Measurements from ENCODE around the gene ASPG.

Gene ASPG

DNA sequence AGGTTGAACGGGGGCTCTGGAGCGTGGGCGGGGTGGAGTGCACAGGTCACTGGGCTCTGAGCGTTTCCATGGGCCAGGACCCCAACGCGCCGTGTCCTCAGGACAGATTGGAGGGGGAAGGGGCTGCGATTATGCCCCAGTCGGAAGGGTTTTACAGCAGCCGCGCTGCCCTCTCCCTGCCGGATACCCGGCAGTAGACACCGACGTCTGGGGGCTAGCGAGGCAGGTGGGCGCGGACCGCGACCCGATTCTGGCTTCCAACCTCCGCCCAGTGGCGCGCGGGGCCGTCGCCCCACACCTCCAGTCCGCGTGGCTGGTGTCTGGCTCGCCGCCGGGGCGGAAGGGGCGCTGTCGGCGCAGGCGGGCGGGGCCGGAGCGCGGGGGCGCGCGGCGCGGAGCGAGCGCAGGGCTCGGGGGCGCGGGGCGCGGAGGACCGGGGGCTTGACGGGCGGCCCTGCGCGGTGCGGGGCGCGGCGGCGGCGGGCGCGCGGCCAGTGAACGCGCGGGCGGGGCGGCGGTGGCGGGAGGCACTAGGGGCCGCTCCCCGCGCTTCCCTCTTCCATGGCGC, 50.5 kb downstream of the ASPG start:
- no peak for DNase-seq (ENCODE audit: low read depth)

DNA sequence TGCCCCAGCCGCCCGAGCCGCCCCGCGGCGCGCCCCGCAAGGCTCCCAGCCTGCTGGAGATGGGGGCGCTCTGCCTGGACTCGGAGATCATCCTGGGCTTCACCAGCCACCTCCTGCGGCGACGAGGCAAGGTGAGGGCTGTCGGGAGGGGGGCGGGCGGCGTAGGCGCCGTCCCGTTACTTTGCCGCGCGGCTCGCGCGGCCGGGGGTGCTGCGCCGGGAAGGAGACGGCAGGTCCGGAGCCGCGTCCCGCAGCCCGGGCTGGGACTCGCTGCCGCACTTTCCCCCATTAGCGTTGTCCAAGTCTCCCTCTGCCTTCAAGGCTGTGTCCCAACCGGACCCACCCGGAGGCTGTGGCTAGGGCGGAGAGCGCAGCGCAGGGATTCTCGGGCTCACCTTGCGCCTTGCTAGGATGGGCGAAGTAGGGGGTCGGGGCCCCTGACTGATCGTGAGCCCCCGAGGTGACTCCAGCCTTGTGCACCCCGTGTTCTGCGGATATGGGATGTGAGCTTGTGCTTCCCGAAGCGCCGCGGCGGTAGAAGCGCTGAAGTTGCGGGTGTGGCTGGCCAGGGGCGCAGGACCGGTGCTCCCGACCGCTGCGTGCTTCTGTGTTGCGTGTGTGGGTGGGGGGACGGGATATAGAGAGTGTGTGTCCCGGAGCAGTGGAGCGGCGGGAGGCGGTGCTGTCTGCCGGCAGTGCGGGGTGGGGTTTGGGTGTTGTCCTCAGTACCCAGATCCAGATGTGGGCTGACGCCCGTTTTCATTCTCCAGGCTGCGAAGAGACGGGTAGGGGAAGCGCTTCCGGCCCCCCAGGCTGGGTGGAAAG, 51.2 kb downstream of the ASPG start:
- no peak for DNase-seq (ENCODE audit: low read depth)

DNA sequence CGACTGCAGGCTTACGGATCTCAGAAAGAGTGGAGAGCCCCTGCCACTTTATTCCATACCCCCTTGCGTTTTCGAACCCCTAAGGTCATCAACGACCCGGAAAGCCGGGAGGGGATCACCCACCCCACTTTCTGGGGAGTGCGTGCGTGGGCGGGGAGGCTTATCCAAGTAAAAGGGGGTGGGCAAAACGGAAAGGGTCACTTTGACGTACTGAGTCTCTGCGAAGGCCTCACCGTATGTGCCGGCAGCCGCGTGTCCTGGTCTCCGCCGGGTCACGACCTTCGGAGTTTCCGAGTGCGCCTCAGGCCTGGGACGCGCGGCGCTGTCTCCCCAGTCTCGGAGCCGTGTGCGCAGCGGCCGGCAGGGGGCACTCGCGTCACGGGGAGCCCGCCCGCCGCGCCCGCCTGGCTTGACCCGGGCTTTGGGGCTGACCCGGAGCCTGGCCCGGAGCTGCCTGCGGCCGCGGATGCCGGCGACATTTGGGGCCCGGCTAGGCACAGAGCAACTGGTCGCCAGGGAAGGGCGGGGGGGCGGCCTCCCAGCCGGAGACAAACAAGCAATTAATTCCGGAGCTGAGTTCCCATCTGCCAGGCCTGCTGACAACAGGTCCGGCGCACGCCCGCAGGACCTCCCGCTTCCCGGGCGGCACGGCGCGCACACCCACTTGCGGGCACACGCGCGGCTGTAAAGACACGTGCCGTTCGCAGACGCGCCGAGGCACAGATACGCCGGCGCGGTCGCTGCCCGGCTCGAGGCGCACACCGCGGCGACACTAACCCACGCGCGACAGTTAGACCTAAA, 52.0 kb downstream of the ASPG start:
- DNase-seq (ENCODE audit: low read depth), result peak; percentile 39

GRCh38 chr14:104138098-104138717, 52.7 kb downstream of the ASPG start, which contains the start of gene KIF26A:
KIF26A (plus strand) TSS chr14:104138587; CDS start chr14:104138723, 136 bp downstream.
- no peak for DNase-seq (ENCODE audit: low read depth)

- DNase-seq (ENCODE audit: low read depth), result no peak
These were observed 53.4 kb downstream of the ASPG start for GRCh38 chr14:104138718-104139459.

GRCh38 chr14:104139460-104140212, 54.1 kb downstream of the ASPG start:
- no peak for DNase-seq (ENCODE audit: low read depth)

GRCh38 chr14:104140213-104140462, 54.6 kb downstream of the ASPG start:
- DNase-seq (ENCODE audit: low read depth), result no peak

DNA sequence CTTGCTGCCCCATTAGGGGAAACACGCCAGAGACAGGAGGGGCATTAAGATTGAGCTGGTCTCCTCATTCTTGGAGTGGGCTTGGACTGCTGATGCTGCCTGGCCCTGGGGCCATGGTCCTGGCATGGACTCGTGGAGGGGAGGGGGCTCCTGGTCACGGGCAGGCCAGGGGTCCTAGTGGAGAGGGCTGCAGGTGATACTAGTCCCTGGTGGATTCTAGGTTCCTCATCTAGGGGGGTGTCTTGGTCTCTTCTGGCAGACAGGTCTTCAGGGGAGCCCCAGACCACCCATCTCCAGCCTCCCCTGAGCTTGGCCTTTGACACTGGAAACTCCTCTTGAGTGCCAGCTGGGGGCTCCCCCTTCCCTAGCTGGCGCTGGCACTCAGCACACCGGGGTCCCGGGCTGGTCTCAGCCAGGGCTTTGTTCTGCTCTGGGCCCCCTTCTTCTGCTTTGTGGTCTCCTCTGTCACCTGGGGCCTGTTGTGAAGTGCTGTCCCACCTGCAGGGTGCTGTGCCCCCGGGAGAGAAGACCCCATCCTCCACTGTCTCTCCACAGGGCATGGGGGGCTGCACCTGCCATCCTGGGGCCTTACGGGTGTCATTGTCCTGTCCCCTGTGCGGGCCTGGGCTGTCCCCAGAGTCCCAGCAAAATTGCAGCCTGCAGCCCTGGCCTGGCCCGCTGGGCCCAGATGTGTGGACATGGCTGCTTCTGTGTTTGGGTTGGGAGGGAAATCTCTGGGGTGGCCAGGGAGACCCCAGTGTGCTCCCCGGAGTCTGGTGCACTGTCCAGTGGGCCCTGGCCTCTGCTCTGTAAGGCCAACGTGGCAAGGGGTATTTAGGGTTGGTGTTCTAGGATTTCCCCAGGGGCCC, 55.2 kb downstream of the ASPG start:
- no peak for DNase-seq (ENCODE audit: low read depth)

DNA sequence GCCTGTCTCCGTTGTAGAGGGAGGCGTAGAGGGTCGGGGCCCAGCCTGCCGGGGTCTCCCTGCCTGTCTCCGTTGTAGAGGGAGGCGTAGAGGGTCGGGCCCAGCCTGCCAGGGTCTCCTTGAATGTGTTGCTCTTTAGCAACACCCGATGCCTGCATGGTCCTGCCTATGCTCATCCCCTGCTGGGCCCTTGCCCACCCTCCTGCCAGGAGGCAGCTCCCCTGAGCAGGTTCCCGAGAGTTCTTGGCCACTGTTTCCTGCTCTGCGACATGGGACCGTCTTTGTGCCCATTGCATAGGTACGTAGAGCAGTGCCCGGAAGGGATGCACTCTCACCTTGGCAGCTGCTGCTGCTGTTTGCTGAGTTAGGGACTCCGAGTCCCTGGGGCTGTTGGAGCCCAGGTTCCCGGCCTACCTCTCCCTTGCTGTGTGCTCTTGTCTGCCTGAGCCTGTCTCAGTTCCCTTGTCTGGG, 56.2 kb downstream of the ASPG start:
- no peak for DNase-seq (ENCODE audit: low read depth)

DNA sequence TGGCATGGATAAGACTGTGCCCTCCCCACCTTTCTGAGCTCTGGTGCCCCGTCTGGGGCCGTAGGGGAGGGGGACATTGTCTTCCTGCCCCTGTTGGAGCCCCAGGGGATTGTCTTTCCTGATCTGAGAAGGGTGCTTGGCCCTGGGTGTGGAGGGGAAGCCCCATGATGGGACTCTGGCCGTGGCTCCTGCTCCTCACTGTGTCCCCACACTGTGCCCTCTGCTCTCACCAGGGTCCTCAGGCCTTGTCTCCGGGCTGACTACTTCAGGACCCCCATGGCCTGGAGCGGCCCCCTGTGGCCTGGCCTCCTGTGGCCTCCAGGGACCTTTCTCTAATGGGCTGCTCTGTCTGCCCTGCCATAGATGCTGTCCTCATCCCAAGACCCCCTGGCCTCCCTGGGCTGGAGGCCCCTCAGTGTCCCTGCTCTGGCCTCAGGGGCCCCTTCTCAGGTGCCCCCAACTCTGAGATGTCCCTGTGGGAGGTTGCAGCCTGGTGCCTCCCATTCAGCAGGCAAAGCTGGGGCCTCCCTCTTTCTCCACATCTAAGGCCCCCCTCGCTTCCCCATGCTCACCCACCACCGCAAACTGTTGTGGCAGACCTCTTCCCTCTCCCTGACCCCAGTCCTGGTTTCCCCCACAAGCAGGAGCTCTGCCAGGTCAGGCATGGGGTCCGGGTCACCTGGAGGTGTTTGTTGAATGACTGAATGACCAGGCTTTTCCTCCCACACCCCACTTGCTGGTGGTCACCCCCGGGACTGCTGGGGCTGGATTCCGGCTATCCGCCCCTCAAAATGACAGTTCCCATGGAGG, 56.8 kb downstream of the ASPG start:
- no peak for DNase-seq (ENCODE audit: low read depth)

DNA sequence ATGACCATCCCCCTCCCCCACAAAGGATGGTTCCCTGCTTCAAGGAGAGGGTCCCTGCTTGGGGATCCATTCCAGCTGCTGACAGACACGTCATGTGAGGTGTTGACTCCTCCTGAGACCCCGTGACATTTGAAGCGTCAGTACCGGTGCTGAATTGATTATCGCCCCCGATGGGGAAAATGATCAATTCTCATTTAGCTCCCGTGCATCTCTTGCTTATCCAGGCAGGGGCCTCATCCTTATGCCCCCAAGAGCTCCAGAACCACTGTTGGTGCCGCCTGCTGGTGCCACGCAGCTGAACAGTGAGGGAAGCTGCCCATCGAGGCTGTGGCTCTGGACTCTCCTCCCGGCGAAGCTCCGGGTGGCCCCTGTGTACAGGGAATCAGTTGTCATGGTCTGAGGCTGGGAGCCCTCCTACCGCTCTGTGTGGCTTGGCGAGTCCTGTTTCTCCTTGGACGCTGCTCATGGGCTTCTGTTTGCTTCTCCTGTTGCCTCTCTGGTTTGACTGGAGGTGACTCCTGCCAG, 57.5 kb downstream of the ASPG start:
- DNase-seq (ENCODE audit: low read depth), result no peak

- DNase-seq (ENCODE audit: low read depth), result no peak
These were observed 58.3 kb downstream of the ASPG start for GRCh38 chr14:104143521-104144452.

DNA sequence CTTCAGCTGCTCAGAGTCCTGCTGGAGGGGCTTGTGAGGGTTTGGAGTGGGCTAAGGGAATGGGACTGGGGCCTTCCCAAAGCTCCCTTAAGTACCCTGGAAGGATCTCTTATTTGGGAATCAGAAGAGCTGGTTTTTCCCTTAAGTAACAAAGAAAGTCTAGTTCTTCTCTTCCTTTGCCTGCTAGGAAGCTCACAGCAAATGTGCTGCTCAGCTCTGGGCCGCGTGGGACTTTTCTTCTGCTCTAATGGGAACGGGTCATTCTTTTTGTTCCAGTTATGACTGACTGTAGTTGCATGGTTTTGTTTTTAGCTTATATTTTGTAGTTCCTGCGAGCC, 58.9 kb downstream of the ASPG start:
- no peak for DNase-seq (ENCODE audit: low read depth)

DNA sequence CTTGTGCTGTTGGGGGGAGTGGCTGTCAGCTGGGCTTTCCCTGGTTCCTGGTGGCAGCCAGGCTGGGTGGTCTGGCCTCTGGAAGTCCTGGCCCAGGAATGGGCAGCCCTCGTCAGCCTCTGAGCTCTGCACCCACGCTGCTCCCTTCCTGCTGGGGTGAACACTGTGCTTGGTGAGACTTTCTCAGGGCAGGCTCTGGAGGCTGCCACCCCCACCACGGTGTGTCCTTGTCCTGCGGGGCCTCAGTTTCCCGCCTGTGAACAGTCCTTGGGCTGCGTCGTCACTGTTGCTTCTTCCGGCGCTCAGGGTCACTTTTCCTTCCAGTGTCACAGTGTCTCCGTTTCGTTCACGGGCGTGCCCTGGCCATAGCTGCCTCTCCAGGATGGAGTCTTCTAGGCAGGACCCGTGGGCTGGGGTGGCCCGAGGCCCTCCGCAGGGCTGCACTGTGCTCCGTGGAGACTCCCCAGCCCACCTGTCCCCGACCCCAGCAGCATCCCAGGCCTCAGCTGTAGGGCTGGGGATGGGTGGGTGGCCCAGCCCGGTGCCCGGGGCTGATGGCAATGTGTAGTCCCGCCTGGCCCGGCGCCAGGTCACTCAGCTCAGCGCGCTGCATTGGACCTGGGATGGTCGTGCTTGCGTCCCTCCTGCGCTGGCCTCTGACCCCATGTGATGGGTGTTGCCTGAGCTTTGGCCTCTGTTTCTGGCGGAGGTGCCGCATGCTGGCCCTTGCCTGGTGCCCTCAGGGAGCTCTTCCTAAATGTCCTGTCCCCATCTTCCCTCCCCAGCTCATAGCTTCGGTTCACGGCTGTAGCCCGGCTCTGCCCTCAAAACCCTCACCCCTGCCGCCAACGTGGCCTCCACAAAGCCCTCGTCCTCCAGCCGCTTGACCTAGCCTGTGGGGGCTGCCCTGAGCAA, 59.7 kb downstream of the ASPG start:
- DNase-seq (ENCODE audit: low read depth), result no peak

DNA sequence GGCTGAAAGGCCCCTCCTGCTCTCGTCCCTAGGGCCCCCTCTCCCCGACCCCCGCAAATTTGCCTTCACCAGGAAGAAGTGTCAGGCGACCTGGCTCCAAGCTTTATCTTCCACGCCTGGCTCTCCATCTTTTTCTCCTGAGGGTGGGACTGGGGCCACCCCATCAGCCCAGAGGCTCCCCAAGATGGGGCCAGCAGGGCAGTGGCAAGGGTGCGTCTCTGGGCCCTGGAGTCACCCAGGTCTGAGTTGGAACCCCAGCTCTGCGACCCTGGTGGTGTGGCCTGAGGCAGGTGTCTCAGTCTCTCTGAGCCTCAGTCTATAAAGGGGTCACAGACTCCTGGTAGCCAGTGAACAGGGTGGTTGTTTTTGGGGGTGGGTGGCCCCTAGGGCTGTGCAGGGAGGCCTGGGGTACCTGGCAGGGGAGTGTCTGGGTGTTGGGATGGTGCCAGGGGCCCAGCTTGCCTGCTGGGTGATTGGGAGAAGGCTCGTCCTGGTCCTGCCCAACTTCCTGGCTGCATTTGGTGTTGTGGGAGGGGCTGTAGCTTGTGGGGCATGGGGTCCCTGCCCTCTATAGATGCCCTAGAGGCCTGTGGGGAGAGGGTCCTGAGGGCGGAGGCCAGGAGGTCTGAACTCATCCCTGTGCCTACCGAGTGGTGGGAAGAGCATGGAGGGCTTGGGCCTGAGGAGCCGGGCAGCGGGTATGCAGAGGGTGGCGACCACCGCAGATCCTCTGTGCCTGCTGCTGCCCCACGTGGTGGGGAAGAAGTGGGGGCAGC, 60.5 kb downstream of the ASPG start:
- DNase-seq (ENCODE audit: low read depth), result no peak

Data from stimulated activated CD8-positive, alpha-beta memory T cell treated with anti-CD3 and anti-CD28 coated beads, Interleukin-12 subunit alpha, Interleukin-12 subunit beta, amount 100 ng/mL, for 4 hours (primary cell).